Brain microvascular endothelial cell (primary cell): ENCODE measurements around the gene LYST.

Experiments used
- DNase-seq: peaks from one replicate; pipeline ENCODE4 v3.0.0-alpha.2; 2020
- H3K27ac ChIP-seq: fragments of 250-450 bp; sonication (Bioruptor Pico); 2 replicates; pipeline ENCODE4 v1.5.1; 2020; ENCODE audit warnings: mild to moderate bottlenecking, moderate library complexity
- H3K27me3 ChIP-seq: fragments of 250-450 bp; sonication (Bioruptor Pico); replicated peaks from 2 replicates; pipeline ENCODE4 v1.5.1; 2020; ENCODE audit warnings: mild to moderate bottlenecking
- H3K36me3 ChIP-seq: fragments of 250-450 bp; sonication (Bioruptor Pico); replicated peaks from 2 replicates; pipeline ENCODE4 v1.5.1; 2020; ENCODE audit warnings: mild to moderate bottlenecking
- H3K4me3 ChIP-seq: 2 replicates; pipeline ENCODE4 v1.5.1; 2011; ENCODE audit warnings: low read depth, mild to moderate bottlenecking, control low read depth, low read length, moderate library complexity
- CTCF ChIP-seq: IDR thresholded peaks from 2 replicates; pipeline ENCODE4 v1.5.1; 2011; ENCODE audit warnings: low read depth, mild to moderate bottlenecking, moderate library complexity, low read length, control low read depth, inconsistent platforms; ENCODE audit errors: missing control alignments
- in situ Hi-C: cut with HindIII; loops from 2 replicates; pipeline ENCODE4 v1.10.0; 2017; ENCODE audit warnings: low sequenced_read_pairs, low pct_ligation_motif_present

Gene LYST

GRCh38 chr1:235670157-235670776 lies 196.4 kb downstream of the LYST start:
- H3K4me3 ChIP-seq: no peak overlapping the region
- no peak overlapping the region for H3K27ac ChIP-seq
- no peak for DNase-seq
- in situ Hi-C loops: no loop called here
- no peaks in the 10 kb centered on the region for H3K27me3 ChIP-seq
- no peak for TF ChIP-seq CTCF
- H3K36me3 ChIP-seq: peaks cover 3% of the 10 kb centered on the region

- Histone ChIP-seq H3K4me3 (no peak overlapping the region), H3K36me3 (peaks cover 3% of the 10 kb centered on the region), H3K27ac (no peak overlapping the region), H3K27me3 (no peaks in the 10 kb centered on the region)
- no peak for DNase-seq
- in situ Hi-C loops: no loop called here
- no peak for TF ChIP-seq CTCF
Measured at GRCh38 chr1:235669277-235669676, 197.4 kb downstream of the LYST start.

GRCh38 chr1:235663628-235664027 lies 203.1 kb downstream of the LYST start:
- no peaks in the 10 kb centered on the region for H3K27me3 ChIP-seq

GRCh38 chr1:235661568-235661967 lies 205.1 kb downstream of the LYST start:
- TF ChIP-seq CTCF: no peak
- Histone ChIP-seq H3K36me3 (no peaks in the 10 kb centered on the region), H3K27me3 (no peaks in the 10 kb centered on the region), H3K4me3 (no peak overlapping the region), H3K27ac (no peak overlapping the region)
- no peak for DNase-seq
- in situ Hi-C loops: no loop called here

More at GRCh38 chr1:235663628-235664027, 203.1 kb downstream of the LYST start:
- in situ Hi-C loops: no loop called here
- Histone ChIP-seq H3K4me3 (no peak overlapping the region), H3K27ac (no peak overlapping the region), H3K36me3 (no peaks in the 10 kb centered on the region)
- TF ChIP-seq CTCF: no peak
- no peak for DNase-seq

- Histone ChIP-seq H3K27me3 (no peaks in the 10 kb centered on the region), H3K4me3 (no peak overlapping the region), H3K36me3 (no peaks in the 10 kb centered on the region), H3K27ac (no peak overlapping the region)
- in situ Hi-C loops: no loop called here
- DNase-seq: no peak
- TF ChIP-seq CTCF: no peak
Measured at GRCh38 chr1:235659186-235659771, 207.4 kb downstream of the LYST start.
